ENCODE measurements around the gene CELF2. TPM values are rescaled to one million over a fixed set of nuclear protein-coding genes. Genes with fewer than 3 reads are reported as not detected.

The CELF2 gene
- total RNA-seq, 1 donor from 2014 or later = 33.8 TPM

DNA sequence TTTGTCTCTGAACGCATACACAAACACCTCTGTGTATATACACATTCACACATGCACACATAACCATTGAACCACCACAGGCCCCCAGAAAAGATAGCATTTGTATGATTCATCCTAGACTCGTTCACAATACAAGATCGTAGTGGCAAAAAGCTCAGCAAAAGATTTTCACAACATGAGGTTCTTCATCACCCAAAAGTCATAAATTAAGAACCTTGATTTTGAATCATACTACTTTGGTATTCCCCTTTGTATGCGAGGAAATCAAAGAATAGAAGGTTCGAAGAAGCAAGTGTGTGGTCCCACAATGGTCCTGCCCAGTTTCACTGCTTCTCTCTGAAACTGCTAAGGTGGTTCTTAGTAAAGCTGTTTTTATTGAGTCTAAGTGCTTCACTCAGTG is 200.7 kb downstream of the CELF2 start:
- Mint-ChIP-seq H3K27me3 (ENCODE audit: unreplicated experiment) (no peaks in the 10 kb centered on the region), H3K4me1 (ENCODE audit: unreplicated experiment) (no peaks in the 10 kb centered on the region), H3K4me3 (ENCODE audit: unreplicated experiment) (no peak overlapping the region), H3K36me3 (ENCODE audit: unreplicated experiment) (peaks cover 6% of the 10 kb centered on the region), H3K27ac (ENCODE audit: unreplicated experiment) (no peak overlapping the region), H3K9me3 (ENCODE audit: unreplicated experiment) (no peaks in the 10 kb centered on the region)
- TF ChIP-seq, protein P1, sequence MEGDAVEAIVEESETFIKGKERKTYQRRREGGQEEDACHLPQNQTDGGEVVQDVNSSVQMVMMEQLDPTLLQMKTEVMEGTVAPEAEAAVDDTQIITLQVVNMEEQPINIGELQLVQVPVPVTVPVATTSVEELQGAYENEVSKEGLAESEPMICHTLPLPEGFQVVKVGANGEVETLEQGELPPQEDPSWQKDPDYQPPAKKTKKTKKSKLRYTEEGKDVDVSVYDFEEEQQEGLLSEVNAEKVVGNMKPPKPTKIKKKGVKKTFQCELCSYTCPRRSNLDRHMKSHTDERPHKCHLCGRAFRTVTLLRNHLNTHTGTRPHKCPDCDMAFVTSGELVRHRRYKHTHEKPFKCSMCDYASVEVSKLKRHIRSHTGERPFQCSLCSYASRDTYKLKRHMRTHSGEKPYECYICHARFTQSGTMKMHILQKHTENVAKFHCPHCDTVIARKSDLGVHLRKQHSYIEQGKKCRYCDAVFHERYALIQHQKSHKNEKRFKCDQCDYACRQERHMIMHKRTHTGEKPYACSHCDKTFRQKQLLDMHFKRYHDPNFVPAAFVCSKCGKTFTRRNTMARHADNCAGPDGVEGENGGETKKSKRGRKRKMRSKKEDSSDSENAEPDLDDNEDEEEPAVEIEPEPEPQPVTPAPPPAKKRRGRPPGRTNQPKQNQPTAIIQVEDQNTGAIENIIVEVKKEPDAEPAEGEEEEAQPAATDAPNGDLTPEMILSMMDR (IDR thresholded peaks at IDR 0.05) = no peak
- no peak for DNase-seq (ENCODE audit: extremely low spot score, unreplicated experiment)

DNA sequence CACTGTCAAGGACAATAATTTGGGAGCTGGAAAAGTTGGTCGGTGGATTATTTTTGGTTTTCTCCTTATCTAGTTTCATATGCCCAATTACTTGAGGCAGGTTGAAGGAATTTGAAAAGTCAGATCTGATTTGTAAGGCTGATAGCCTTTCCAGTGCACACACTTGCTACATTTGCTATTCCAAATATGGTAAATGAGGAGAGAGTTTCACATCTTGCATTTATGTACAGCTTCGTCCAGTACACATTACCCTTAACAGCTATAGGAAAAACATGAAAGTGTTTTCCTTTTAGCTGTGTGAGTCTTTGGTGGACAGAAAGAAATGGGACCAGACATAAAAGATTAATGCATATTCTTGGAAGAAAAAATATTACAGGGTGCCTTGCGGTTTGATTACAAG is 201.8 kb downstream of the CELF2 start:
- H3K4me1 Mint-ChIP-seq (ENCODE audit: unreplicated experiment) = no peaks in the 10 kb centered on the region
- TF ChIP-seq, protein P1 (IDR thresholded peaks at IDR 0.05) = no peak
- no peak overlapping the region for H3K4me3 Mint-ChIP-seq (ENCODE audit: unreplicated experiment)
- H3K27ac Mint-ChIP-seq (ENCODE audit: unreplicated experiment) = no peak overlapping the region
- H3K36me3 Mint-ChIP-seq (ENCODE audit: unreplicated experiment) = peaks cover 6% of the 10 kb centered on the region
- no peaks in the 10 kb centered on the region for H3K9me3 Mint-ChIP-seq (ENCODE audit: unreplicated experiment)
- DNase-seq (ENCODE audit: extremely low spot score, unreplicated experiment) = no peak
- no peaks in the 10 kb centered on the region for H3K27me3 Mint-ChIP-seq (ENCODE audit: unreplicated experiment)

DNA sequence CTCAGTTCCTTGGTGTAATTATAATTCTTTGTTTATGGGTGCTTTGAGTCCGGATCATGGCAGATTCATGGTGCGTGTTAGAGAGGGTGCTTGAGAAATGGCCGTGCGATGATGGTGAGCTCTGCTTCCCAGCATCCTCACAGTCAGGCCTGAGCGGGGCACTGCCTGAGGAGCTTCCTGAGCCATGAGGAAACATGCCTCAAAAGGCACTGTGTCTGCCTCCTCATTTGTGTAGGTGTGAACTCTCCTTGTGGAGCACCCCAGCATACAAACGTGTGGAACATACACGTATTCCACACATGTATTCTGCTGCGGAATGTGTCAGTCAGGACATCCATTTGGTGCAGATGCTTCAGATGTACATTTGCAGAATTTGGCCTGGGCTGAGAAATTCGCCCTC is 205.4 kb downstream of the CELF2 start:
- Mint-ChIP-seq H3K27ac (ENCODE audit: unreplicated experiment) (no peak overlapping the region), H3K9me3 (ENCODE audit: unreplicated experiment) (no peaks in the 10 kb centered on the region), H3K36me3 (ENCODE audit: unreplicated experiment) (peaks cover 2% of the 10 kb centered on the region), H3K4me3 (ENCODE audit: unreplicated experiment) (no peak overlapping the region), H3K27me3 (ENCODE audit: unreplicated experiment) (no peaks in the 10 kb centered on the region), H3K4me1 (ENCODE audit: unreplicated experiment) (no peaks in the 10 kb centered on the region)
- no peak for DNase-seq (ENCODE audit: extremely low spot score, unreplicated experiment)
- TF ChIP-seq, protein P1 (IDR thresholded peaks at IDR 0.05) = no peak

DNA sequence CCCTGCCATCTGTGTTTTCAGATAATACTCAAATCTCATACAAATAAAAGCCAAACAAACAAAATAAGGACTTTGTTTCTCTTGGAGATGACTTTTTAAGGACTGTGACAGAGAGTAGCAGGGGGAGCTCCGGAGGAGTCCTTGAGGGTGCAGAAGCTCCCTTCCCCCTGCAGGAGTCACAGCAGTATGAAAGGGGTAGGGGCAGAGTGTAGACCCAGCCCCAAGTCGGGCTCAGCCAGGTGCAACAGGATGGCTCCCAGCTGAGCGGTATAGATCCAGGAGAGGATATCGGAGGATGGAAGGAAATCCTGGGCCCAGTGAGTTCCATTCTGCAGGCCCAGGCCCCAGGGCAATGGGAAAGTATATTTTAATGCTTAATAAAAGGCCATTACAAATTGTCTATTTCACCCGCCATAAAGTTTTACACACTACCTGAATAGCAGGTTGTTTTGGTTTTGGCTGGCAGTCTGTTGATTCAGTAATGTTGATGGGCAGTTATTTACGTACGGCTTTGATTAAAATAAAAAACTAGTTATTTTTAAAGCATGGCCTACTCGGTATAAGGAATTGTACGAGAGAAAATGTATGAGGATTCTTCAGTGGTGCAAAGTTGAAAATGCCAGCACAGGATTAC is 206.0 kb downstream of the CELF2 start:
- Mint-ChIP-seq H3K9me3 (ENCODE audit: unreplicated experiment) (no peaks in the 10 kb centered on the region), H3K27me3 (ENCODE audit: unreplicated experiment) (no peaks in the 10 kb centered on the region), H3K36me3 (ENCODE audit: unreplicated experiment) (peaks cover 2% of the 10 kb centered on the region), H3K4me3 (ENCODE audit: unreplicated experiment) (no peak overlapping the region), H3K27ac (ENCODE audit: unreplicated experiment) (no peak overlapping the region), H3K4me1 (ENCODE audit: unreplicated experiment) (no peaks in the 10 kb centered on the region)
- TF ChIP-seq, protein P1 (IDR thresholded peaks at IDR 0.05) = no peak
- no peak for DNase-seq (ENCODE audit: extremely low spot score, unreplicated experiment)

DNA sequence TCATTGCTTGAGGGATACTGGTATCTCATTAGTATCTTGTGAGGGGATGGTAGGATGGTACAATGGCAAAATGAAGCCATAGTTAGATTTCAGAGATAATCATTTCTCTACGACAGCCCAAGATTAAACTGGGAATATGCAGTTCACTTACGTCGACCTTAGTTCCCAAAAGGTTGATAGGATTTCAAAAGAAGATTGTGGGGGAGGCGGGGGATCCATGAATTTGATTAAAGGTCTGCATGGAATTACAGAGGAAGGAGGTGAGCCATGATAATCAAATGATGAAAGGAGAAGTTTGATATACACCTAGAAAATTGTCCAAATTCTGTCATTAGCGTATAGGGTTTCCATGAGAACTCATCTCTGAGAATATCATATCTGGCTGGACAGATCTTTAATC is 206.6 kb downstream of the CELF2 start:
- Mint-ChIP-seq H3K27ac (ENCODE audit: unreplicated experiment) (no peak overlapping the region), H3K4me1 (ENCODE audit: unreplicated experiment) (no peaks in the 10 kb centered on the region), H3K9me3 (ENCODE audit: unreplicated experiment) (no peaks in the 10 kb centered on the region), H3K4me3 (ENCODE audit: unreplicated experiment) (no peak overlapping the region), H3K36me3 (ENCODE audit: unreplicated experiment) (peaks cover 2% of the 10 kb centered on the region), H3K27me3 (ENCODE audit: unreplicated experiment) (no peaks in the 10 kb centered on the region)
- DNase-seq (ENCODE audit: extremely low spot score, unreplicated experiment) = no peak
- TF ChIP-seq, protein P1 (IDR thresholded peaks at IDR 0.05) = no peak

All from osteocyte (in vitro differentiated cells).